Choroid plexus epithelial cell (primary cell): ENCODE data around the gene PERM1.

Experiments
- DNase-seq: peaks from one replicate; pipeline ENCODE4 v3.0.0-alpha.2; 2010; ENCODE audit warnings: low read depth
- H3K4me3 ChIP-seq: 2 replicates; pipeline ENCODE4 v1.5.1; 2011; ENCODE audit warnings: low read depth, mild to moderate bottlenecking, control low read depth, low read length, moderate library complexity
- TF ChIP-seq, protein P1 (sequence below): conservative IDR thresholded peaks from 2 replicates; pipeline ENCODE4 v1.5.1; 2011; ENCODE audit warnings: low read depth, mild to moderate bottlenecking, control low read depth, inconsistent platforms, low read length, moderate library complexity

The PERM1 gene

DNA sequence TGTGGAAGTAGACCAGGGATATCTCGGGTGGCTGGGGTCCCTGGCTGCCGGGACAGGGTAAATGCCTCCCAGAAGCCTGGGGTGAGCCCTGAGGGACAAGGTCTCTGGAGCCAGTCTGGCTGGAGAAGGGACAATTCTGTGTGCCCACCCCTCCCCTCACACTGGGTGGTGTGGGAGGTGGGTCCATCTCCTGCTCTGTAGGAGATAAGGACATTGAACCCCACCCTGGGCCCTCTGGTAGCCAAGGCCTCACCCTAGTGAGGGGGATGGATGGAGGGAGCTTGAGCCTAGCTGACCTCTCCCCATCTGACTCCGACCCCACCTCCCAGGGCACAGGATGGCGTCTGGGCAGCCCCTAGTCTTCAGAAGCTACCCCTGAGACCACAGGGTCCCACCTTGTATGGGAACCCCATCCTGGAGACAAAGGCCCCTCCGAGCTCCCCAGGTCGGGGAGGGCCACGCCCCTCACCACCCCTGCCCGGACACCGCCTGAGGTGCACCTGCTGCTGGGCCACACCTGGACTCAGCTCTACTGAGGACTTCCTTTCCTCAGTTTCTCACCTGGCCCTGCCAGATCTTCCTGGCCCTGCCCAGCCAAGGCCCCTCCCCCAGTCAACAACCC, 42.4 kb upstream of the PERM1 start:
- H3K4me3 ChIP-seq = no peak overlapping the region
- DNase-seq = no peak
- TF ChIP-seq, protein P1, sequence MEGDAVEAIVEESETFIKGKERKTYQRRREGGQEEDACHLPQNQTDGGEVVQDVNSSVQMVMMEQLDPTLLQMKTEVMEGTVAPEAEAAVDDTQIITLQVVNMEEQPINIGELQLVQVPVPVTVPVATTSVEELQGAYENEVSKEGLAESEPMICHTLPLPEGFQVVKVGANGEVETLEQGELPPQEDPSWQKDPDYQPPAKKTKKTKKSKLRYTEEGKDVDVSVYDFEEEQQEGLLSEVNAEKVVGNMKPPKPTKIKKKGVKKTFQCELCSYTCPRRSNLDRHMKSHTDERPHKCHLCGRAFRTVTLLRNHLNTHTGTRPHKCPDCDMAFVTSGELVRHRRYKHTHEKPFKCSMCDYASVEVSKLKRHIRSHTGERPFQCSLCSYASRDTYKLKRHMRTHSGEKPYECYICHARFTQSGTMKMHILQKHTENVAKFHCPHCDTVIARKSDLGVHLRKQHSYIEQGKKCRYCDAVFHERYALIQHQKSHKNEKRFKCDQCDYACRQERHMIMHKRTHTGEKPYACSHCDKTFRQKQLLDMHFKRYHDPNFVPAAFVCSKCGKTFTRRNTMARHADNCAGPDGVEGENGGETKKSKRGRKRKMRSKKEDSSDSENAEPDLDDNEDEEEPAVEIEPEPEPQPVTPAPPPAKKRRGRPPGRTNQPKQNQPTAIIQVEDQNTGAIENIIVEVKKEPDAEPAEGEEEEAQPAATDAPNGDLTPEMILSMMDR = no peak

DNA sequence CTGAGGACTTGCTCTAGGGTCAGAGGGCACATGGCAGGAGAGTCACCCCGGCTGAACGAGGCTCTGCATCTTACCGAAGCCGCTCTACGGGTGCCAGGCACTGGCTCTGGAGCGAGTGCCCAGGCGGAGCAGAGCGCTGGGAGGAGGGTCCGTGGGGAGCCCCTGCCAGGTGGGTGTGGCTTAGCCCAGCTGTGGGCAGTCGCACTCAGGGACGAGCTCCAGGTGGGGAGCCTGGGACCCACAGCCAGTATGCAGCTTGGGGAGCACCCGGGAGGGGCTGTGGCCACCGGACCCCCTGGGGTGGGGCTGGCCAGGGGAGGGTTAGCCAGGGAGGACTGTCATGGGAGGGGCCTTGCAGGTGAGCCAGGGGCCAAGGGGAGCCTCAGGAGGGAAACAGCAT, 41.8 kb upstream of the PERM1 start:
- TF ChIP-seq, protein P1 = no peak
- no peak for DNase-seq
- no peak overlapping the region for H3K4me3 ChIP-seq

DNA sequence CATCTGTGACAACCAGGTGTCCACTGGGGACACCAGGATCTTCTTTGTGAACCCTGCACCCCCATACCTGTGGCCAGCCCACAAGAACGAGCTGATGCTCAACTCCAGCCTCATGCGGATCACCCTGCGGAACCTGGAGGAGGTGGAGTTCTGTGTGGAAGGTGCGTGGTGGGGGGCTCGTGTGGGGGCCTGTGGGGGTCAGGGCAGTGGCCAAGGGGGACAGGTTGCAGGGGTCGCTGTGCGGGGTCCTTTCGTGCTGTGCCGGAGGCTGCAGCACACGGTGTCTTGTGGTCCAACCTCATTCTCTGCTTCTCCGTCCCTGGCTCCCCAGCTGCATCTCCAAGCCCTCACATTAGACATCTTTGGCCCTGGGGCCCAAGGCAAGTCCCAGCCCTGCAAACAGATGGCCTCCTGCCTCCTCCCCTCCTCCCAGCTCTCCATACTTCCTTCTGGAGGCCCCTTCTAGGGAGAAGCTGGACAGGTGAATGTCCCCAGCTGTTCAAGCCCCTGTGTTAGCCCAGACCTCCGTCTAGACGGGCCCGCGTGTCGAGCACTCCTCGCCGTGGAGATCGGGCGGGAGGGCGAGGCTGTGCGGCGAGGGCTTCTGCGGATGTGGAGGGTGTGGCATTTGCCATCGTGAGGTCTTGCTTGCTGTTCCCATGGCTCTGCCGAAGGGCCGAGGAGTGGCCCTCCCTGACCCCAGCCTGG, 40.6 kb upstream of the PERM1 start:
- DNase-seq = no peak
- no peak overlapping the region for H3K4me3 ChIP-seq
- TF ChIP-seq, protein P1 = no peak

DNA sequence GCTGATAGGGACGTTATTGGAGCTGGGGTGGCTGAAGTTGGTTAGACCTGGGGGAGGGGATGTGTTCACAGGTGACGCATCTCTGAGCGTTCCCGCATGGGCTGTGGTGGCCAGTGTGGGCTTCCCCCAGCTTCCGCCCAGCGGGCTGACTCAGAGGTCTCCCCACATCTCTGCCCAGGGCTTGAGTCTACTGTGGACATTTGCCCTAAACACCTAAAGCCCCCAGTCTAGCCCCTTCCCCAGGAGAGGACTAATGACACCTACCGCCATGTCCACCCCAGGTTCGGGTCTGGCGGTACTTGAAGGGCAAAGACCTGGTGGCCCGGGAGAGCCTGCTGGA, 40.0 kb upstream of the PERM1 start:
- peak; percentile 40 for DNase-seq
- H3K4me3 ChIP-seq = no peak overlapping the region
- TF ChIP-seq, protein P1 = no peak

DNA sequence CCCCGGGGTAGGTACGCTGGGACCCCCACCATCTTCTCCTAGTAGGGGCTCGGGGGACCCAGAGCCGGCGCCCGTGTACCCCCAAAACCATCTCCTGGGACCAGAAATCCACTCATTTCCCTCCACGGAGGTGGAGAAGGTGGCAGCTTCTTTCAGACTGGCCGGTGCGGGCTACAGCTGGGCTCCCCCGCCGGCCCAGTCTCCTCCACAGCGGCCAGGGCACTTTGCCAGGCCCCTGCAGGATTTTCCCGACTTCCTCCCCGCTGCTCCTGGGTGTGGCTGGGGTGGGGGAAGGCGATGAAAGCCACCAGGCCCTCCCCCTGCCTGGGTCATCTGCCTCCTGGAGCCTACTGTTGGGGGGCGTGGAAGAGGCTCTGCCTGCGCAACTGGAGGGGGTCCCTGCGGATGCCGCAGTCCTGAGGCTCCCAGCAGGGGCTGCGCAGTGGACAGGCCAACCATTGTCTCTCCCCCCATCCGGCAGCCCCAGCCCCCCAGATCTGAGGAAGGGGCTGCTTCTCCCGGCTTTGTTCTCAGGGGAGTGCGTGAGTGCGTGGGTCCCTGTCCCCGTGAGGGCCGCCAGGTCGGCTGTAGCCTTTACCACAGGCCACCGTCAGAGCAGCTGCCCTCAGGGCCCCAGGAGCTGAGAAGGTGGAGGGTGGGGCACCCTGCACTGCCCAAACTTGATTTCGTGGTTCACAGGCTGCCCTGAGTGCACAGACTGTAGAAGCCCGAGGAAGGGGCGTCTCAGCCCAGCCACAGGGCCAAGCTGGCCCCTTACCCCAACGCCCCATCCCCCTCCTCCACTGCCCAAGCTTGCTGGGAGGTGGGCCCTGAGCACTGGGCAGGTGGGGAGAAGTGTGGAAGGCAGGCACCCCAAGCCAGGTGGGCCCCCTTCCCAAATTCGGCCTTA, 39.4 kb upstream of the PERM1 start:
- H3K4me3 ChIP-seq = peak overlapping the region; percentile 59
- DNase-seq = peak; percentile 72

DNA sequence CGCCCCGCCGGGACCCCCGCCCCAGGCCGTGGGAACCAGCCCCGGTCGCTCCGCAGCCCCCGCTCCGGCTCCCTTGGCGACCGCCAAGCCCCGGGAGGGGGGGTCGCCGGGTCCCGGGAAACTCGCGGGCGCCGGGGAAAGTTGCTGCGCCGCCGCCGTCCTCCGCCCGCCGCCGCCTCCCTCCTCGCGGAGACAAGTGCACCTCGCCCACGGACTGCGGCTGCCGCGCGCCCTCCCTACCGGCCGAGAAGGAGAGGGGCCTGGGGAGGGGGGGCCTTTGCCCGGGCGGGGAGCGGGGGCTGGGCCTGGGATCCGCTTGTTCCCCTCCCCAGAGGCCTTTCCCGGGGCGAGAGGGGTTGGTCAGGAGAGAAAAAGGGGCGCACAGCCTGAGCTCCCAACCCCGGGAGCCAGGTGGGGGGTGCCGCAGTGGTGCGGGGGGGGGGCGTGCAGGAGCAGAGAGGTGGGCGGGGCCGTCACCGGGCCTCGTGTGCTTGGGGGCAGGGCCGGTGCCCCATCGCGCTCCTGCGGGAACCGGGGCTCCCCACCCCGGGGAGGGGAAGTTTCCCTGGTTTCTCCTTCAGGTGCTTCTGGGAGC, 38.6 kb upstream of the PERM1 start:
- TF ChIP-seq, protein P1 = no peak
- peak overlapping the region; percentile 59 for H3K4me3 ChIP-seq
- no peak for DNase-seq

More for the DNA sequence above, 39.4 kb upstream of the PERM1 start:
- TF ChIP-seq, protein P1 = no peak
